H1 (cell line): ENCODE measurements around the gene PKN3. TPM values are rescaled to one million over a fixed set of nuclear protein-coding genes. Genes with fewer than 3 reads are reported as not detected.

Experiments
- ATF3 ChIP-seq: IDR thresholded peaks from 2 replicates; pipeline ENCODE4 v1.6.1; 2011; ENCODE audit warnings: low read depth, mild to moderate bottlenecking, low read length; ENCODE audit not compliant: insufficient read depth
- CBX8 ChIP-seq: fragments of 300-800, 300-1000 bp; sonication (generic); IDR thresholded peaks from 2 replicates; pipeline ENCODE4 v1.7.1; 2016; ENCODE audit warnings: low read depth, low read length, borderline replicate concordance
- CHD2 ChIP-seq: IDR thresholded peaks from 2 replicates; pipeline ENCODE4 v1.6.1; 2012; ENCODE audit warnings: low read length, improper control_type of control experiment
- CREB1 ChIP-seq: IDR thresholded peaks from 2 replicates; pipeline ENCODE4 v1.6.1; 2012; ENCODE audit warnings: inconsistent platforms
- CTBP2 ChIP-seq: IDR thresholded peaks from 2 replicates; pipeline ENCODE4 v1.7.0; 2011; ENCODE audit warnings: borderline replicate concordance, mild to moderate bottlenecking, moderate library complexity, mixed read lengths, low read length; ENCODE audit not compliant: insufficient read depth, insufficient read length
- CTCF ChIP-seq, 3 experiments: IDR thresholded peaks; 1 replicate in 2 of 3; 2 replicates in 1 of 3; pipeline versions ENCODE4 v1.5.1 to v1.6.1; 2011; ENCODE audit warnings: low read length in 3 of 3, mild to moderate bottlenecking in 3 of 3, inconsistent platforms in 2 of 3, low read depth in 1 of 3, moderate library complexity in 1 of 3; ENCODE audit not compliant: insufficient read depth in 1 of 3; ENCODE audit errors: control extremely low read depth in 1 of 3
- EP300 ChIP-seq, 2 experiments: IDR thresholded peaks; 1 replicate in 1 of 2; 2 replicates in 1 of 2; pipeline ENCODE4 v1.6.1; 2011 to 2012; ENCODE audit warnings: low read depth in 2 of 2, low read length in 2 of 2, mild to moderate bottlenecking in 2 of 2, borderline replicate concordance in 1 of 2, inconsistent platforms in 1 of 2, moderate library complexity in 1 of 2
- EZH2 ChIP-seq: fragments of 200-600 bp; sonication (generic); IDR thresholded peaks from 2 replicates; pipeline ENCODE4 v1.7.1; 2012; ENCODE audit warnings: low read depth, mild to moderate bottlenecking, moderate library complexity, low read length, inconsistent platforms; ENCODE audit not compliant: severe bottlenecking
- FOSL1 ChIP-seq: IDR thresholded peaks from 2 replicates; pipeline ENCODE4 v1.6.1; 2011; ENCODE audit warnings: mild to moderate bottlenecking, low read depth, low read length, moderate library complexity; ENCODE audit not compliant: insufficient read depth
- GABPA ChIP-seq: IDR thresholded peaks from 2 replicates; pipeline ENCODE4 v1.6.1; 2011; ENCODE audit warnings: mild to moderate bottlenecking, low read length, moderate library complexity, borderline replicate concordance; ENCODE audit not compliant: insufficient read depth
- GTF2F1 ChIP-seq: IDR thresholded peaks from 2 replicates; pipeline ENCODE4 v1.6.1; 2012; ENCODE audit warnings: low read depth, low read length, improper control_type of control experiment, borderline replicate concordance
- HDAC2 ChIP-seq, 2 experiments: fragments of 300-600 bp in 1 of 2; sonication (generic) in 1 of 2; IDR thresholded peaks; 2 replicates each; pipeline ENCODE4 v1.6.1; 2011 to 2012; ENCODE audit warnings: low read depth in 2 of 2, low read length in 2 of 2, mild to moderate bottlenecking in 2 of 2, moderate library complexity in 2 of 2, borderline replicate concordance in 1 of 2, inconsistent platforms in 1 of 2
- JUN ChIP-seq: IDR thresholded peaks from 2 replicates; pipeline ENCODE4 v1.6.1; 2011; ENCODE audit warnings: low read depth, mild to moderate bottlenecking, improper control_type of control experiment, low read length
- MAFK ChIP-seq: IDR thresholded peaks from 2 replicates; pipeline ENCODE4 v1.6.1; 2012; ENCODE audit warnings: low read depth, mild to moderate bottlenecking, improper control_type of control experiment, low read length
- PHF8 ChIP-seq: fragments of 200-600 bp; sonication (generic); conservative IDR thresholded peaks from 2 replicates; pipeline ENCODE4 v1.7.1; 2012; ENCODE audit warnings: low read depth, mild to moderate bottlenecking, inconsistent platforms, low read length, moderate library complexity
- RFX5 ChIP-seq: IDR thresholded peaks from 2 replicates; pipeline ENCODE4 v1.6.1; 2011; ENCODE audit warnings: low read depth, low read length, improper control_type of control experiment, borderline replicate concordance
- SP1 ChIP-seq: IDR thresholded peaks from 2 replicates; pipeline ENCODE4 v1.6.1; 2011; ENCODE audit warnings: low read depth, low read length
- SP2 ChIP-seq: IDR thresholded peaks from 2 replicates; pipeline ENCODE4 v1.6.1; 2012; ENCODE audit warnings: mild to moderate bottlenecking, low read length, inconsistent platforms
- TAF1 ChIP-seq: IDR thresholded peaks from 2 replicates; pipeline ENCODE4 v1.6.1; 2011; ENCODE audit warnings: mild to moderate bottlenecking, low read depth, low read length
- TCF12 ChIP-seq: IDR thresholded peaks from 2 replicates; pipeline ENCODE4 v1.6.1; 2011; ENCODE audit warnings: low read depth, mild to moderate bottlenecking, low read length
- YY1 ChIP-seq: IDR thresholded peaks from 2 replicates; pipeline ENCODE4 v1.6.1; 2011; ENCODE audit warnings: low read depth, mild to moderate bottlenecking, low read length
- polyA plus RNA-seq, 7 experiments: library from polyadenylated mRNA; depleted of rRNA in 3 of 7; stranded (reverse) in 5 of 7; unstranded in 2 of 7; fragments of >200 nt in 5 of 7; fragments of 200-250 nt in 2 of 7; gene quantifications; 1 replicate in 5 of 7; 2 replicates in 1 of 7; 4 replicates in 1 of 7; pipeline versions ENCODE4 v1.2.1 to v1.2.3, GENCODE V29; 2011 to 2013; ENCODE audit warnings: missing spikeins in 2 of 7, mixed read lengths in 2 of 7
- total RNA-seq: library from RNA; stranded (reverse); fragmentation: NEBNext Ultra II Directional; extraction: Animal tissue kit (Norgen Biotek cat#: 25700); gene quantifications from 2 replicates; pipeline ENCODE4 v1.2.1, GENCODE V29; 2021

The PKN3 gene
- total and polyA plus RNA-seq, 2 of the 8 experiments (the other 6 are each of a cell fraction or from before 2014, with no cell fraction given): 15.7 to 16.3 TPM

- TF ChIP-seq ATF3: no peak
- peak; percentile 71; the same call in 1 of the 2 replicates for TF ChIP-seq CHD2
- TF ChIP-seq CTBP2: no peak
- no peak for TF ChIP-seq RFX5
- no peak for TF ChIP-seq CBX8
- TF ChIP-seq HDAC2 (IDR thresholded peaks at IDR 0.05; ENCODE audit: borderline replicate concordance in 1 of 2, low read depth in 2 of 2, low read length in 2 of 2): 0 out of 4 replicates have a peak, but pooled peaks of 1 of the 2 experiments have one; percentile 5
- TF ChIP-seq GABPA: no peak
- TF ChIP-seq EP300 (IDR thresholded peaks at IDR 0.05; ENCODE audit: borderline replicate concordance in 1 of 2, low read depth in 2 of 2, low read length in 2 of 2): no peak
- TF ChIP-seq CREB1: 0 out of 2 replicates have a peak, but pooled peaks have one; percentile 21
- no peak for TF ChIP-seq CTCF (IDR thresholded peaks at IDR 0.05; ENCODE audit: control extremely low read depth in 1 of 3, insufficient read depth in 1 of 3, low read depth in 1 of 3, low read length in 3 of 3)
- peak; percentile 18; the same call in 1 of the 2 replicates for TF ChIP-seq SP2
- no peak for TF ChIP-seq PHF8
- 0 out of 2 replicates have a peak, but pooled peaks have one; percentile 73 for TF ChIP-seq TCF12
- no peak for TF ChIP-seq MAFK
- TF ChIP-seq GTF2F1: no peak
- TF ChIP-seq SP1: peak; percentile 89
- no peak for TF ChIP-seq EZH2
- TF ChIP-seq TAF1: peak; percentile 49
- TF ChIP-seq FOSL1: no peak
- TF ChIP-seq YY1: 0 out of 2 replicates have a peak, but pooled peaks have one; percentile 17
- no peak for TF ChIP-seq JUN
Measured at GRCh38 chr9:128724744-128725211, 22.5 kb downstream of the PKN3 start (continued).
